ENCODE measurements around the gene DUSP7. TPM values are rescaled to one million over a fixed set of nuclear protein-coding genes. Genes with fewer than 3 reads are reported as not detected.

The DUSP7 gene
- total and polyA plus RNA-seq, 9 of the 15 experiments (the other 6 are each of a cell fraction or from before 2014, with no cell fraction given): 0.45 to 15.8 (median 8.2) TPM

- TF ChIP-seq RERE (CRISPR knock-in tag; IDR thresholded peaks at IDR 0.05; ENCODE audit: borderline replicate concordance) (no peak), CBX1 (IDR thresholded peaks at IDR 0.05; ENCODE audit: low read depth) (no peak), GTF3C2 (IDR thresholded peaks at IDR 0.05; ENCODE audit: borderline replicate concordance, extremely low read depth, insufficient read length) (no peak), ZNF316 (IDR thresholded peaks at IDR 0.05) (no peak)
Measured at GRCh38 chr3:52006017-52006819, 50.2 kb downstream of the DUSP7 start (continued).
